ENCODE data around the gene RHBDD3.

RHBDD3 gene

DNA sequence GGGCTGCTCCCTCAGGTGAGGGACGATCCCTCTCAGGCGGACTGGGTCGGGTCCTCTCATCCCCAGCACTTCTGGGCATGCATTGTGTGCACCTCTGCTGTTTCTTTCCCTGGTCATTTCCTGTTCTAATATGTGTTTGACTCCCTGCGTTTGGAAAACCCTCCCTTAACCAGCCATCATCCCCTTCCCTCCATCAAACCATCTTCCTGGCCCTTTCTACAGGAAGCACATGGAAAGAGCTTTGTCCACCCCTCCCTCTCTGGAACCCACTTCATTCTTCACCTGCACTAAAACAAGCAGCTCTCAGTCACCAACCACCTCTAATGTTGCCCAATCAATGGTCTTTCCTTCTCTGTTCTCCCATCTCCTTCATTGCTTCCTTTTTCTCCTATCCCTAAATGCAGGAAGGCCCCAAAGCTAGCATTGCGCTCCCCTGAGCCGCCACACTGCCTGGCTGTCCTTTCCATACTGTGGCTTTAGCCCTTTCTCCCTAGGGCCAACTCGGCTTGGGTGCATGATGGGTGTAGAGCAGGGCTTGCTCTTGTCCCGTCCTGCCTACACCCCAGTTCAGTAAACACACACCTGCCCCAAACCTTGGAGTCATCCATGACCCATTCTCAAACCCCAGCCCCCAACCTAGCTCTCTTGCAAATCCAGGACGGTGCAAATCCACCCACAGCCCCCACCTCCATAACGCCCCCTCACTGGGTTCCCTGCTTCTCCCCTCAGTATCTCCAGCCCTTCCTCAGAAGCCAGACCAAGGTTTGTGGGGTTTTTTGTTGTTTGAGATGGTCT lies 33.2 kb upstream of the RHBDD3 start:
- DNase-seq (ENCODE audit: extremely low spot score): no peak
- ChIA-PET CTCF (interaction anchor here (1.2 kb wide), 1 partner anchor 12 kb away, joined by 5 read pairs; no protein-coding TSS in a partner anchor), POLR2A (no interaction called here)
- TF ChIP-seq, protein P1, sequence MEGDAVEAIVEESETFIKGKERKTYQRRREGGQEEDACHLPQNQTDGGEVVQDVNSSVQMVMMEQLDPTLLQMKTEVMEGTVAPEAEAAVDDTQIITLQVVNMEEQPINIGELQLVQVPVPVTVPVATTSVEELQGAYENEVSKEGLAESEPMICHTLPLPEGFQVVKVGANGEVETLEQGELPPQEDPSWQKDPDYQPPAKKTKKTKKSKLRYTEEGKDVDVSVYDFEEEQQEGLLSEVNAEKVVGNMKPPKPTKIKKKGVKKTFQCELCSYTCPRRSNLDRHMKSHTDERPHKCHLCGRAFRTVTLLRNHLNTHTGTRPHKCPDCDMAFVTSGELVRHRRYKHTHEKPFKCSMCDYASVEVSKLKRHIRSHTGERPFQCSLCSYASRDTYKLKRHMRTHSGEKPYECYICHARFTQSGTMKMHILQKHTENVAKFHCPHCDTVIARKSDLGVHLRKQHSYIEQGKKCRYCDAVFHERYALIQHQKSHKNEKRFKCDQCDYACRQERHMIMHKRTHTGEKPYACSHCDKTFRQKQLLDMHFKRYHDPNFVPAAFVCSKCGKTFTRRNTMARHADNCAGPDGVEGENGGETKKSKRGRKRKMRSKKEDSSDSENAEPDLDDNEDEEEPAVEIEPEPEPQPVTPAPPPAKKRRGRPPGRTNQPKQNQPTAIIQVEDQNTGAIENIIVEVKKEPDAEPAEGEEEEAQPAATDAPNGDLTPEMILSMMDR (IDR thresholded peaks at IDR 0.05; ENCODE audit: control extremely low read depth, extremely low read depth, low read depth, missing control alignments): no peak

DNA sequence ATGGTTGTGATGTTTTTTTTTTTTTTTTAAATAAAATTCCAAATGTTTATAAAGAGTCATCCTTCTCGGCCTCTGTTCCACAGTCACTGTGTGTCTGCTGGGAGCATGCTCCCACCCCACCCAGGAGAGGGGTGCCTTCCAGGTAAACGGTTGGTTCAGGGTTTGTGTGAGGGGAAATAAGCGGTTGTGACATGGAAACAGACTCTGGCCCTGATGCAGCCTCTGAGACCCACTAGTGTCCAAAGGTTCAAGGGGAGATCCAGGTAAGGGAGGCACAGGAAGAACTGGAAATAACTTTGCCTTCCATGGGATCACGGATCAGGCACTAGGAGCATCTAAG lies 32.7 kb upstream of the RHBDD3 start:
- POLR2A ChIA-PET: no interaction called here
- TF ChIP-seq, protein P1 (IDR thresholded peaks at IDR 0.05; ENCODE audit: control extremely low read depth, extremely low read depth, low read depth, missing control alignments): no peak
- DNase-seq (ENCODE audit: extremely low spot score): no peak
- CTCF ChIA-PET: no interaction called here

- no peak for DNase-seq (ENCODE audit: extremely low spot score)
- POLR2A ChIA-PET: no interaction called here
- TF ChIP-seq, protein P1 (IDR thresholded peaks at IDR 0.05; ENCODE audit: control extremely low read depth, extremely low read depth, low read depth, missing control alignments): no peak
- CTCF ChIA-PET: no interaction called here
Observed at GRCh38 chr22:29299136-29299900, 31.5 kb upstream of the RHBDD3 start.

GRCh38 chr22:29298641-29299040 lies 30.9 kb upstream of the RHBDD3 start:
- POLR2A ChIA-PET: no interaction called here
- no peak for DNase-seq (ENCODE audit: extremely low spot score)
- CTCF ChIA-PET: interaction anchor here (0.9 kb wide), 1 partner anchor 15 kb away, joined by 4 read pairs; no protein-coding TSS in a partner anchor
- TF ChIP-seq, protein P1 (IDR thresholded peaks at IDR 0.05; ENCODE audit: control extremely low read depth, extremely low read depth, low read depth, missing control alignments): no peak

GRCh38 chr22:29292379-29292778 lies 24.6 kb upstream of the RHBDD3 start:
- ChIA-PET POLR2A (no interaction called here), CTCF (interaction anchor here (1.5 kb wide), 1 partner anchor 15 kb away, joined by 4 read pairs; no protein-coding TSS in a partner anchor)
- DNase-seq (ENCODE audit: extremely low spot score): no peak
- TF ChIP-seq, protein P1 (IDR thresholded peaks at IDR 0.05; ENCODE audit: control extremely low read depth, extremely low read depth, low read depth, missing control alignments): no peak

- TF ChIP-seq, protein P1 (IDR thresholded peaks at IDR 0.05; ENCODE audit: control extremely low read depth, extremely low read depth, low read depth, missing control alignments): no peak
- DNase-seq (ENCODE audit: extremely low spot score): no peak
- POLR2A ChIA-PET: interaction anchor here (0.6 kb wide), 1 partner anchor 8 kb away, joined by 3 read pairs; no protein-coding TSS in a partner anchor
- CTCF ChIA-PET: interaction anchor here (1.5 to 1.6 kb wide), 2 partner anchors 15 to 46 kb away, joined by 3 to 5 read pairs; partner anchors contain the start of gene GAS2L1
Observed at GRCh38 chr22:29291215-29291614, 23.4 kb upstream of the RHBDD3 start.
